Kidney (tissue), 14 donors: ENCODE results near the gene SPRING1. TPM values are rescaled to one million over a fixed set of nuclear protein-coding genes. Genes with fewer than 3 reads are reported as not detected.
A peak's percentile ranks its signal among the peaks of the same experiment; 100 is the strongest.

Source experiments
- DNase-seq, 5 donors: peaks; one replicate each; pipeline ENCODE4 v3.0.0-alpha.2; 2013 to 2020
- FAIRE-seq: peaks from 2 replicates; lab custom pipeline; 2012; peaks lifted over from hg19 to GRCh38; lab: Jason Lieb, UNC
- H3K27ac ChIP-seq, 2 donors: one replicate each; pipeline ENCODE4 v1.7.0; 2013; ENCODE audit warnings: low read depth in 2 of 2, low read length in 2 of 2, inconsistent platforms in 1 of 2
- H3K27me3 ChIP-seq: one replicate; pipeline ENCODE4 v1.7.1; 2013; ENCODE audit warnings: low read length, inconsistent platforms; ENCODE audit not compliant: control insufficient read depth, insufficient read depth
- H3K36me3 ChIP-seq, 3 donors: one replicate each; pipeline versions ENCODE4 v1.7.0 to v1.7.1; 2013; ENCODE audit warnings: low read length in 3 of 3, control low read depth in 1 of 3, inconsistent platforms in 1 of 3; ENCODE audit not compliant: insufficient read depth in 3 of 3, control insufficient read depth in 2 of 3
- H3K4me1 ChIP-seq, 3 donors: one replicate each; pipeline versions ENCODE4 v1.7.0 to v1.7.1; 2013; ENCODE audit warnings: low read length in 3 of 3, inconsistent platforms in 1 of 3, low read depth in 1 of 3; ENCODE audit not compliant: control insufficient read depth in 2 of 3, insufficient read depth in 2 of 3
- H3K4me3 ChIP-seq, 3 donors: one replicate each; pipeline versions ENCODE4 v1.7.0 to v1.8.1; 2013; ENCODE audit warnings: low read length in 3 of 3, control low read depth in 1 of 3, inconsistent platforms in 1 of 3
- H3K9ac ChIP-seq, 3 donors: one replicate each; pipeline versions ENCODE4 v1.7.0 to v1.7.1; 2013; ENCODE audit warnings: low read length in 3 of 3, control low read depth in 1 of 3, inconsistent platforms in 1 of 3
- H3K9me3 ChIP-seq, 3 donors: one replicate each; pipeline versions ENCODE4 v1.7.0 to v1.7.1; 2013; ENCODE audit warnings: low read length in 3 of 3, control low read depth in 1 of 3, inconsistent platforms in 1 of 3; ENCODE audit not compliant: control insufficient read depth in 2 of 3, insufficient read depth in 1 of 3
- intact Hi-C: fragments of 100-400 bp; cut with DNase I; formaldehyde crosslinking; loops from one replicate; pipeline ENCODE4 v1.11.1; 2022
- polyA plus RNA-seq: library from polyadenylated mRNA; stranded (reverse); fragments of 350-450 nt; fragmentation: Illumina TruSeq; extraction: RNeasy Lipid Tissue Mini Kit (QIAGEN cat#74804); gene quantifications from one replicate; pipeline ENCODE4 v1.2.3, GENCODE V29; 2014; ENCODE audit warnings: low read depth, low replicate concordance; ENCODE audit not compliant: insufficient read depth
- total RNA-seq: library from RNA; stranded (reverse); fragmentation: NEBNext Ultra II Directional; extraction: Animal tissue kit (Norgen Biotek cat#: 25700); gene quantifications from one replicate; pipeline ENCODE4 v1.2.1, GENCODE V29; 2021
- TF ChIP-seq, protein P1 (sequence below): IDR thresholded peaks from 3 replicates; pipeline ENCODE4 v1.5.1; 2012; ENCODE audit warnings: mild to moderate bottlenecking, moderate library complexity, borderline replicate concordance; ENCODE audit not compliant: insufficient read depth; ENCODE audit errors: extremely low read depth
- donor health status: control.
- donor health status: control.
- donor health status: control.
- donor health status: control.
- donor health status: control.
- donor health status: DM: yes; HTN: yes; CAD: no.
- donor health status: Normal renal cell carcinoma (clear cell type).

The SPRING1 gene
- total and polyA plus RNA-seq, 2 donors from 2014 or later: 45.3 to 49.4 TPM

DNA sequence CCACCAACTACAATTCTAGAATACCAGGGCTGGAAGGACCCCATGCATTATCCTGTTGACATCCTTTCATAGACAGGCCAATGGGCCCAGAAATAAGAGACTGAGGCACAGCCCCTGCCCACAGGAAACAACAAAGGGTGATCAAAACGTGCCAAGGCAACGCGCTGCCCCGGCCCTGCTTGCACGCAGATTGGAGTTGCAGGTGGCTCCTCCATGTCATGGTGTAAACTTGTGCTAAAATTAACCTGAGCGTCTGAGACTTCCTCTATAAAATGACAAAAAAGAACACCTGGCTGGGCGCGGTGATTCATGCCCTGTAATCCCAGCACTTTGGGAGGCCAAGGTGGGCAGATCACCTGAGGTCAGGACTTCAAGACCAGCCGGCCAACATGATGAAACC, 30.1 kb downstream of the SPRING1 start:
- TF ChIP-seq, protein P1, sequence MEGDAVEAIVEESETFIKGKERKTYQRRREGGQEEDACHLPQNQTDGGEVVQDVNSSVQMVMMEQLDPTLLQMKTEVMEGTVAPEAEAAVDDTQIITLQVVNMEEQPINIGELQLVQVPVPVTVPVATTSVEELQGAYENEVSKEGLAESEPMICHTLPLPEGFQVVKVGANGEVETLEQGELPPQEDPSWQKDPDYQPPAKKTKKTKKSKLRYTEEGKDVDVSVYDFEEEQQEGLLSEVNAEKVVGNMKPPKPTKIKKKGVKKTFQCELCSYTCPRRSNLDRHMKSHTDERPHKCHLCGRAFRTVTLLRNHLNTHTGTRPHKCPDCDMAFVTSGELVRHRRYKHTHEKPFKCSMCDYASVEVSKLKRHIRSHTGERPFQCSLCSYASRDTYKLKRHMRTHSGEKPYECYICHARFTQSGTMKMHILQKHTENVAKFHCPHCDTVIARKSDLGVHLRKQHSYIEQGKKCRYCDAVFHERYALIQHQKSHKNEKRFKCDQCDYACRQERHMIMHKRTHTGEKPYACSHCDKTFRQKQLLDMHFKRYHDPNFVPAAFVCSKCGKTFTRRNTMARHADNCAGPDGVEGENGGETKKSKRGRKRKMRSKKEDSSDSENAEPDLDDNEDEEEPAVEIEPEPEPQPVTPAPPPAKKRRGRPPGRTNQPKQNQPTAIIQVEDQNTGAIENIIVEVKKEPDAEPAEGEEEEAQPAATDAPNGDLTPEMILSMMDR: no peak
- no peak for DNase-seq
- no peak overlapping the region for H3K4me3 ChIP-seq
- H3K36me3 ChIP-seq: peaks cover 0 to 3% (median 0%) of the 10 kb centered on the region in 3 donors
- peaks cover 9% of the 10 kb centered on the region for H3K27me3 ChIP-seq
- H3K9me3 ChIP-seq: no peaks in the 10 kb centered on the region
- no peak overlapping the region for H3K27ac ChIP-seq
- no peak for FAIRE-seq
- intact Hi-C loops: no loop called here
- no peak overlapping the region for H3K9ac ChIP-seq
- peaks cover 0 to 16% (median 9%) of the 10 kb centered on the region in 3 donors for H3K4me1 ChIP-seq

DNA sequence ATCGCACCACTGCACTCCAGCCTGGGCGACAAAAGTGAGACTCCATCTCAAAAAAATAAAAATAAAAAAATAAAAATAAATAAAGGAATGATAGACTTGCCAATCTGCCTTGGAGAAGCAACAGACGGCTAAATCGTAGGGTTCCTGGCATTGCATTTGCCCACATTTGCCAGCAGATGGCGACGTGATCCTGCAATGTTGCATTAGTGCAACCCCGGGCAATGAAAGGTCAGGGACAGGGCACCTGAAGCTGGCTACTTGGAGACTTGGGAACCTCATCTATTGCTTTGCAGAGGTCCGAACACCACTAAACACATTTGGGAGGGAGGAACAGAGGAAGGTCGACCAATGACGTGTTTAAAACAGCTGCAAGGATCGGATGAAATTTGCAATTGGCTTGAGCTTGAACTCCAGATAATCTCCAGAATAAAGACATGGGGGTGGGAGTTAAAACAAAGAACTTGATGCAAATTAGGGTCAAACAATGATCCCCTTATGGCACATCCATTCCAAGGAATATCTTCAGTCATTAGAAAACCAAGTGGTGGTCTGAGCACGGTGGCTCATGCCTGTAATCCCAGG, 34.6 kb downstream of the SPRING1 start:
- H3K27me3 ChIP-seq: no peaks in the 10 kb centered on the region
- DNase-seq (peak; percentile 67 to 83 (median 75)), FAIRE-seq (peak; percentile 68)
- peaks cover 0 to 3% (median 0%) of the 10 kb centered on the region in 3 donors for H3K4me1 ChIP-seq
- H3K9ac ChIP-seq: no peak overlapping the region
- H3K9me3 ChIP-seq: no peaks in the 10 kb centered on the region
- TF ChIP-seq, protein P1: peak; percentile 98
- H3K27ac ChIP-seq: no peak overlapping the region
- no peaks in the 10 kb centered on the region for H3K36me3 ChIP-seq
- no peak overlapping the region for H3K4me3 ChIP-seq
- intact Hi-C loops: no loop called here

DNA sequence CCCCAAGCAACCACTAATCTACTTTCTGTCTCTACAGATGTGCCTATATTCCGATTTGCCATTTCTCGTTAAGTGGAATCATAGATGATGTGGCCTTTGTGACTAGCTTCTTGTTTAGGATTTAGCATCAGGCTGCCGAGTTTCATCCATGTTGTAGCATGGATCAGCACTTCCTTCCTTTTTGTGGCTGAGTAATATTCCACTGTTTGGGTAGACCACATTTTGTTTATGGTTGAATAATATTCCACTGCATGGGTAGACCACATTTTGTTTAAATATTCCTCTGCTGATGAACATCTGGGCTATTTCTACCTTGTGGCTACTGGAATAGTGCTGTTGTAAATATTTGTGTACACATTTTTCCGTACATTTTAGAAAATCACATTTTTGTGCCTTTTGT, 36.4 kb downstream of the SPRING1 start:
- intact Hi-C loops: no loop called here
- Histone ChIP-seq H3K27me3 (no peaks in the 10 kb centered on the region), H3K9me3 (no peaks in the 10 kb centered on the region), H3K36me3 (no peaks in the 10 kb centered on the region), H3K4me3 (no peak overlapping the region), H3K4me1 (peaks cover 0 to 3% (median 0%) of the 10 kb centered on the region in 3 donors), H3K27ac (no peak overlapping the region), H3K9ac (no peak overlapping the region)
- no peak for DNase-seq
- TF ChIP-seq, protein P1: no peak
- no peak for FAIRE-seq

DNA sequence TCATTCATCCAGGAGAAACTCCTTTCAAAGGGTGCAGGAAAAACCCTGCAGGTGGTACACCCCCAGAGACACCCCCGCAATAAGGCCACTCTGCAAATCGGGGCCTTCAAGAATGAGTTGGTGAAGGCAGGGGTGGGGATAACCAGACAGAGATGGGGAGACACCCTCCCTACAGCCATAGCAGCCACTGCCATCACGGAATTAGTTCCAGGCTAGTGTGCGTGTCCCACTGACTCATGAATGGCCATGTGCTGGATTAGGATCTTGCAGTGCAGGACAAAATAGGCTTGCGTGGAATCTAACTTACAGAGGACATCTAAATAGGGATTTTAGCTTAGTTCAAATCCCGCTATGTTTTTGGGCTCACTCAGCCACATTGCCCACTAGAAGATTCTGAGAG, 37.8 kb downstream of the SPRING1 start:
- no peak overlapping the region for H3K27ac ChIP-seq
- H3K36me3 ChIP-seq: no peaks in the 10 kb centered on the region
- H3K9me3 ChIP-seq: no peaks in the 10 kb centered on the region
- intact Hi-C loops: no loop called here
- TF ChIP-seq, protein P1: no peak
- no peaks in the 10 kb centered on the region for H3K27me3 ChIP-seq
- H3K4me1 ChIP-seq: peaks cover 0 to 3% (median 0%) of the 10 kb centered on the region in 3 donors
- no peak overlapping the region for H3K4me3 ChIP-seq
- DNase-seq (no peak), FAIRE-seq (no peak)
- H3K9ac ChIP-seq: no peak overlapping the region
